Keratinocyte (primary cell): ENCODE data around the gene NGDN.
"Not testable (repeated sequence)": the region's sequence is repeated elsewhere in the genome, so short reads cannot be mapped to it uniquely, and the experiment has no call there.

Experiments used
- CTCF ChIP-seq, 3 experiments: IDR thresholded peaks in 1 of 3; conservative IDR thresholded peaks in 1 of 3; optimal IDR thresholded peaks in 1 of 3; 2 replicates in 2 of 3; 3 replicates in 1 of 3; pipeline versions ENCODE3 to v1.5.1; 2011; ENCODE audit warnings: low read length in 3 of 3, mild to moderate bottlenecking in 3 of 3, moderate library complexity in 2 of 3, control low read depth in 1 of 3, inconsistent platforms in 1 of 3; ENCODE audit not compliant: insufficient read depth in 2 of 3; ENCODE audit errors: extremely low read depth in 1 of 3
- EZH2 ChIP-seq: IDR thresholded peaks from one replicate; pipeline ENCODE4 v1.6.1; 2012; ENCODE audit warnings: inconsistent platforms, mild to moderate bottlenecking, low read length, moderate library complexity

- TF ChIP-seq CTCF (optimal IDR thresholded peaks at IDR 0.05 in 1 of 3, IDR thresholded peaks at IDR 0.05 in 1 of 3, conservative IDR thresholded peaks at IDR 0.05 in 1 of 3; ENCODE audit: extremely low read depth in 1 of 3, insufficient read depth in 2 of 3, low read length in 3 of 3): peak in 2 of 3 experiments; percentile 7 to 8
- TF ChIP-seq EZH2: not testable (repeated sequence)
Observed at GRCh38 chr14:23456883-23457586, 12.5 kb upstream of the NGDN start.
